Neural progenitor cell (in vitro differentiated cells): ENCODE measurements around the gene CASK.

Experiments
- CTCF ChIP-seq: fragments of 200-600 bp; sonication (generic); IDR thresholded peaks from 2 replicates; pipeline ENCODE4 v1.5.1; 2017; ENCODE audit warnings: antibody characterized with exemption, mild to moderate bottlenecking
- EZH2 ChIP-seq: fragments of 200-600 bp; sonication (generic); IDR thresholded peaks from 2 replicates; pipeline ENCODE4 v1.6.1; 2017; ENCODE audit warnings: antibody characterized with exemption, mild to moderate bottlenecking, moderate library complexity

GRCh38 chrX:41946235-41946634 is 22.9 kb upstream of the CASK start:
- TF ChIP-seq CTCF (no peak), EZH2 (no peak)
